ENCODE results near the gene SAMD15.
A peak's percentile ranks its signal among the peaks of the same experiment; 100 is the strongest.
"Not testable (repeated sequence)": the region's sequence is repeated elsewhere in the genome, so short reads cannot be mapped to it uniquely, and the experiment has no call there.

SAMD15 gene

DNA sequence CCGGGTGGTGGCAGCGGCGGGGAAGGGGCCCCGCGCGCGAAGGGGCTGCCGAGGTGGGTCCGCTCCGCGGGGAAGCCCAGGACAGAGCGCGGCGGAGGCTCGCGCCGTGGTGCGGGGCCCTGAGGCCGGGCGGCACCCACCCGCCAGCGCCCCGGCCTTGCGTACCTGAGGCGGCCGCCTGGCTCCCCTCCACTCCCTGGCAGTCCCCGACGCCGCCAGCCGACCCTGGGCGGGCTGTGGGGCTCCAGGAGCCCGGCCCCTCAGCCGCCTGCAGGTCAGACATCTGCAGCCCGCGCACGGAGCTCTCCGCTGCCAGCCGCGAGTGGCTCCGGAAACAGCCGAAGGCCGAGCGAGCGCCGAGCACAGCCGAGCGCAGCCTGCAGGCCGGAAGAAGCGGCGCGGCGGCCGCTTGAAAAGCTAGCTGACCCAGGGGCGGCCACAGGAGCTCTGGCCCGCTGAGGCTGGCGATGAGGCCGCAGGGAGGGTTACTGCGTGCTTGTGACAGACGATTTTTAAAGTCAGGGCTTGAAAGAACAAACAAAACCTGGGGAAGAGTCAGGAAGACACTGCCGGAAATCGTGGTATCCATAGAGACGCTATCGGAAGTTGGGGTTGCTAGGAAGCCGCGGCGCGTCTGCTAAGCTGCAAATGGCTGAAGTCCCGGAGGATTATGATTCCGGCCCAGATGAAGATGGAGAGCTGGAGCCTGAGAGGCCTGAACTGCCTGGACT is at the start of gene SAMD15, which contains the start of gene TMED8:
TSS of gene SAMD15 (plus strand) at position 609 of the 731 bp plus-strand sequence. CDS start at position 649, 40 bp downstream.
TSS of gene TMED8 (minus strand) at position 324 of the 731 bp plus-strand sequence. CDS start at position 283, 41 bp downstream.
- DNase-seq, result peak; percentile 87 to 90

DNA sequence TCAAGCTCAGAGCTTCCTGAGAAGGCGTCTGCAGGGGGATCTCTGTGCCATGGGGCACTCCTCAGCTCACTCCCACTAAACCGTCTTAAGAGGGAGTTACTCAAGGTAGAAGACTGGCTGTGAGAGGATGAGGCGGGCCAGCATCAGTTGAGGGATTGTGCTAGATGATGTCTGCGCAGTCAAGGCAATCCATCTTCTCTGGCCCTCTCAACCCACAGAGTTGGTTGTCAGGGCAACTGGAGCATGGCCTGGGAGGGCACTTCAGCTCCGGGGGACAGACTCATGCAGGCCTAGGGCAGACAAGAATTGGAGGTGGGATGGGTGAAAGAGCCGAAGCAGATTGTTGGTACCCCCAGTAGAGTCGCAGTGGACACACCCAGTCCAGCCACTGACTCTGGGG is 47.3 kb upstream of the SAMD15 start:
- no peak for DNase-seq

DNA sequence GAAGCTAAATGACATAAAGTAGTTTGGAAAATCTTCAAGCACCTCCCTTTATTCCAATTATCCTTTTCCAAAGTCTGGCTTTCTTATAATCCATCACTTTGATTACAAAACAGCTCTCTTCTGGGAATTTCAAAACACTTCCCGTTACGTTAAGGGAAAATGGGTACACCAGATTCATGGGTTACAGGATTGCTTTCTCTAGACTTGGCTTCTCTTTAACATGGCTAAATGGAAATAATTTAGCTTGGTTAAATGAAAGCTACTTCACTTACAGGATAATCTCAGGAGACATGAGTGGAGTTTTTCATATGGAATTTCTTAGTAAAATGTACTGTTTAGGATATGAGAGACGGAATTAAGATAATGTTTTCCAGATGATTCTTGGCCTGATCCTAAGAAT is 41.6 kb upstream of the SAMD15 start:
- DNase-seq, result no peak

DNA sequence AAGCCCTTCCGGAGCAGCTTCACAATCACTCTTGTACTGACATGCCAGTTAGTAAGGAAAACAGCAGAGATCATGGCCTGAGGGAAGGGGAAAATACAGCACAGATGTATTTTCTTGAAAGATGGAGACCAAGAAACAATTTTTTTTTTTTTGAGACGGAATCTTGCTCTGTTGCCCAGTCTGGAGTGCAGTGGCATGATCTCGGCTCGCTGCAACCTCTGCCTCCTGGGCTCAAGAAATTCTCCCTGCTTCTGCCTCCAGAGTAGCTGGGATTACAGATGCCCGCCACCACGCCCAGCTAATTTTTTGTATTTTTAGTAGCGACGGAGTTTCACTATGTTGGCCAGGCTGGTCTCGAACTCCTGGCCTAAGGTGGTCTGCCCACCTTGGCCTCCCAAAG is 39.9 kb upstream of the SAMD15 start:
- not testable (repeated sequence) for DNase-seq

DNA sequence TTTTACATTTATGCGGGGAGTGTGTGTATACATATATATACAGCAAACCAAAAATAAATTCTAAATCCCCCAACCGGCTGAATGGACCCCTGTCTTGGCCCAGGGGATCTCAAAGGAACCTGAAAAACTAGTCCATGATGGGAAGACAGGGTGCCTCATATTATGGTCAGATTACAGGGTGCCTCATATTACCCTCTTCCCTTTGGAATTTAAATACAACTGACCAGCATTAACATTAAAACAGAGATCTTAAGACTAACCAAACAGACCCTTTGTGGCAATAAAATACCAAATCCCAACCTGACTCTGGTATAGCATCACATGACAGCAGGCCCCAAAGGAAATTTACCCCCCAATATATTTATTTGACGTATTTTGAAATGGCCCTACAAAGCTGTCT is 39.3 kb upstream of the SAMD15 start:
- DNase-seq, result no peak

DNA sequence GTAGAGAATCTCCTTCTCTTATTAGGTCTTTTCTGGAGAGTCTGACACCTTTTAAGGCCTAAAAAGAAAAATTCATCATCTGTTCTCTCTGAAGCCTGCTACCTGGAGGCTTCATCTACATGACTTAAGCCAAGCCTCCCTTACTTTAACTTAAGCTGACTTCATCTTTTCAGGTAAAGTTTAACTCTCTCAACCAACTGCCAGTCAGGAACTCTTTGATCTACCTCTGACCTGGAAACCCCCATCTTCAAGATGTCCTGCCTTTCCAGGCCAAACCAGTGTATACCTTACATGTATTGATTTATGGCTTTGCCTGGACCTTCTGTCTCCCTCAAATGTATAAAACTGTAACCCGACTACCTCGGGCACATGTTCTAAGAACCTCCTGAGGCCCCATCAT is 38.9 kb upstream of the SAMD15 start:
- no peak for DNase-seq

DNA sequence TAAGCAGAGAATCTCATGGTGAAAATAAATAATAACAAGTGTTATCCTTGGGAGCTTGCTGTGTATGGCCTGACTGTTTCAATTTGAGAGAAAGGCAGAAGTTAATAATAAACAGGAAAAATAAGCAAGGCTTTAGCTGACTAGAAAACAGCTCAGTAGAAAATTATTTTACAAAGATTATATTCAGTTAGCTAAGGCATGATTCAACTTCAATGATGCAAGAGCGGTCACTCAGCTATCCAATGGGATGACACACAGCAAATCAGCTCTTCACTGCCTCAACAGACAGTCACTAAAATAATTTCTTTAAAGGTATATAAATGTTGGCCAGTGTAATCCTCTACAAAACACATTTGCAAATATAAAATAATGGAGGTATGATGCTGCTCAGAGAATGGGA is 37.8 kb upstream of the SAMD15 start:
- no peak for DNase-seq

DNA sequence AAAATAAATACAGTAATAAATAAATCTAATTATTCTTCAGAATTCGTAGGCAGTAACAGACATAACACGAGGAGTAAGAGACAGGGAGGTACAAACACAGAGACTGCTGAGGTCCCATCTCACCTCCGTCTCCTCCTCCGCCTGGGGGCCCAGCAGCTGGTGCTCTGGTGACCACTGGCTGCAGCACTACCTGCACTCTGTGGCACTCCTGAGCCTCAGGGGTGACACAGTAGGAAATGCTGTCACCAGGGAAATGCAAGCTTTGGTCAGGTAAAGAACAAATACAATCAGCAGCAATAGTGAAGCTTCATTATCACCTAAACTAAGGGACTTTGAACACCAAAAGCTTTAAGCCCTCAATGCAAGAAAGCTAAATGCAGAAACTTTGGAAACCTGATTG is 36.8 kb upstream of the SAMD15 start:
- DNase-seq, result no peak

DNA sequence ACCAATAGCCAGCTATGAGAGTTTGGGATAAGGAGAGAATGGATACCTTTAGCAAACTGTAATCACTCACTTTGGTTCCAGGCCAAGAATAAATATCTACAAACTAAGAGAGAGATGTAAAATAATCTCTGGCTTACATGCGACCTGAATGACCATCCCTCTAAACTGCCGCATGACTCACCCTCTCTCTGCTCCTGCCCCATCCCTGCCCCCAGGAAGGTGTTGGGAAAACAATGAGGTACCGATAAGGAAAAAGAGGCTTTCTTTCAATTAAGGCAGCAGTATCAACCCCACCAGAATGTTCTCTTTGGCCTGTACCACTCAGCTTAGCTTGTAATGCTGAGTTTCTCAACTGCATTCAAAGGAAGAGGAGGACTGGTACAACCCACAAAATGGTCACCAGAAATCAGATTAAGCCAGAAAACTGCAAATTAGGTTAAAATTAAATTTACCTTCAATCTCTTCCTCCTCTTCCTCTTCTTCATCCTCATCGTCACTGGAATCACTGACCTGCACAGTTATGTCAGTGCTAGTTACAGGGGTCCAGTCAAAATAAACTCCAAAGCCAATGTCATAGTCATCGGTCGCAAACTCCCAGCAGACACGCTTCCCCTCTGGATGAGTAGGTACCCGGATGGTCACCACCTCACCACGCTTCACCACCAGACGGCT is 34.3 kb upstream of the SAMD15 start:
- DNase-seq, result no peak

DNA sequence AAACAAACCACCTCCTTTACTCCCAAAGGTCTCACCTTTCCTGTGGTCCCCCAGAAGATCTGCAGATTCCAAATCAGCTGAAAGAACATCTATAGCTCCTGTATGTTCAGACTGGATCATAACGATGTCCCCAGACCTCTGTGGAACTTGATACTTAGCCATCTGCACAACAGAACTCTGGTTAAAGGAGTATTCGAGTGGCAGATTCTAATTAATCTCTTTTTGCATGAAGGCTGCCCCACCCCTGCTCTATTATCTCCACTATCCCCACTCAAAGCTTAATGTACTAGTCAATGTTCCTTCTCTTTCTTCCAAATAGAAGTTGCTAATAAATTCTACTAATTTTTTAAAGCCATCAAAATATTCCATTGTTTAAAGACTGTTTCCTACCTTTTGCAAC is 33.5 kb upstream of the SAMD15 start:
- DNase-seq, result peak; percentile 96 to 97

DNA sequence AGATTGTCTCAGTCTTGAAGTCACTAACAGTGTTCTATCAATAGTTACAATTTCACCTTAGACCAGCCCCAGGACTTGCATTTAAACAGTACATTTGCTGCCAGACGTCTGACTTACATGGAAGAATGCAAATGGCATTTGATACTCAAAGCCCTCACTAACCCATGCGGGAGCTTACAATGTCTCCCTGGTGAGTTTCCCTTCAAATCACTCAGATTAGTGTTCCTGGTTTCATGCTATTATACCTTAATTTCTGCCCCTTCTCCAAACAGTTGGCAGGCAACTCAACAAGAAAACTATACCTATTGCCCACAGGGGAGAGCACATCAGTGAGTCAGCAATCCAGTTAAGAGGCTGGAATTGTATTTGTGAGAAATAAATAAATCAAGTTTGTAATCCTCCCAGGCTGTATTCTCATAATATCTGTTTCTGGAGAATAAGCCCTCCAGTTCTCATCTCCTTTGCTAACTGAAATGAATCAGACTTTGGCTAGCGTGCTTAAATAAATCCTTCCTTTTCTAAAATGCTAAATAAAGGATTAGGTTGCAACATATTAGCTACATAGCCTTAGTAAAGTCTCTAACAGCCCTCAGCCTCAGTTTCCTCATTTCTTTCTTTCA is 32.7 kb upstream of the SAMD15 start:
- peak in 1 of 2 experiments; percentile 59 for DNase-seq

DNA sequence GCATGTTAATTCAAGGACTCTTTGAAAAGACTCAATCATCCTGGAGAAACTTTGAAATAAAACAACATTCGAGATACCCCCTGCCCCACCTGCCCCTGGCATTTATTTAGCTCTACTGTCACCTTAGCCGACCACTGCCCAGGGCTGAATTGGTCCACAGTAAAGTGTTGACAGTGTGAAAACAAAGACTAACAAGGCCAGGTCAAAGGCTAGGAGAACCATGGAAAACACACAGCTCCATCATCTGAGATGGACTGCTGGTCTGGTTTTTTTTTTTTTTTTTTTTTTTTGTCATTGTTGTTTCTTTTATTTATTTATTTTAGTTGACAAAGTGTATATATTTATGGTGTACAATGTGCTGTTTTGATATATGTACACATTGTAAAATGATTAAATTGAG is 30.7 kb upstream of the SAMD15 start:
- no peak for DNase-seq

DNA sequence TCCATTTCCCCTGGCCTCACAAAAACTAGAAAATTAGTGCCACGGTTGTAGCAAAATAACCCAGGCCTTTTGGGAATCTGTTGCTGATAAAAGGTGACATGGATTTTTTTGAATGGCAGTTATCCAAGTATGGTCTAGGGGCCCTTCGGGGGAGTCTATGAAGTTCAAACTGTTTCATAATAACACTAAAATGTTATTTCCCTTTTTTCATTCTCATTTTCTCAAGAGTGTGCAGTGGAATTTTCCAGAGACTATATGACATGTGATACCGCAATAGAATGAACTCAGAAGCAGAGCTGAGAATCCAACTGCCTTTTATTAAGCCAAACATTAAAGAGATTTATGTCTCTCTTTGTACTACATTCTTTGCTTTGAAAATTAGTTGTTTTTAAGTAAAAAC is 29.4 kb upstream of the SAMD15 start:
- no peak for DNase-seq

DNA sequence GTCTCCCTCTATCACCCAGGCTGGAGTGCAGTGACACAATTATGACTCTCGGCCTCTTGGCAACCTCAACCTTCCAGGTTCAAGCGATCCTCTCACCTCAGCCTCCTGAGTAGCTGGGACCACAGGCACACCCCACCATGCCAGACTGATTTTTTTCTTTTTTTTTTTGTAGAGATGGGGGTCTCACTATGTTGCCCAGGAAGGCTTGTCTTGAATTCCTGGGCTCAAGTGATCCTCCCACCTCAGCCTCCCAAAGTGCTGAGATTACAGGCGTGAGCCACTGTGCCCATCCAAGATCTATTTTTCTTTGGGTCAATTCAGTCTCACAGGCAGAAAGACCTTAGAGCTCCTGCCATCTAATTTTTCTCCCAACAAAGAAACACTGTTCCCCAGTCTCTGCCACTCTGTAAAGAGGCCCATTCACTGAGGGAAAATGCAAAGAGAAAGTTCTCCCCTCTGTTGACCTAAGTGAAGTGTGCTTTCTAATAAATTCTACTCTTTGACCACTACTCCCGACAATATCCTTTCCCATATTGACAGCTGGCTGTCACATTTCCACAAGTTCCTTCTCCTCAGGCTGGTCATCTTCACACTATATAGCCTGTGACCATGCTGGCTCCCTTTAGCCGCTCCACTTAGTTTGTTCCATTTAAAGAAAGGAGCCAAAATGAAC is 23.6 kb upstream of the SAMD15 start:
- DNase-seq, result no peak

DNA sequence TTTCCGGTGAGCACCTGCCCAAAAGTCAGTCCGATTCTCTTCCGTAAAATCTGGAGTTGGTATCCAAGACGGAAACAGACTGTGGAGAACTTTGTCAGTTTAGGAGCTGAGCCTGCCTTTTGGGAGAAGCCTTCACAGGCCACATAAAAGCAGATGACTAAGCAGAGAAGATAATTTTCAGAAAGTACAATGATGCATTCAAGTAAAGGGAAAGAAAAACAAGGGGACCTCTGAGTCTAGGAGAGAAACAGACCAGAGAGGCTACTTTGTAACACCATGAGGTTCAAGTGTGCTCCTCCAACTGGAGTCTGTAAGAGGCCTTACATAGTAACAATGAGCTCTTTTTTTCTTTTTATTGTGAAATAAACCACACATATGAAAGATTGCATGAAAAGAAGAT is 21.4 kb upstream of the SAMD15 start:
- no peak for DNase-seq

DNA sequence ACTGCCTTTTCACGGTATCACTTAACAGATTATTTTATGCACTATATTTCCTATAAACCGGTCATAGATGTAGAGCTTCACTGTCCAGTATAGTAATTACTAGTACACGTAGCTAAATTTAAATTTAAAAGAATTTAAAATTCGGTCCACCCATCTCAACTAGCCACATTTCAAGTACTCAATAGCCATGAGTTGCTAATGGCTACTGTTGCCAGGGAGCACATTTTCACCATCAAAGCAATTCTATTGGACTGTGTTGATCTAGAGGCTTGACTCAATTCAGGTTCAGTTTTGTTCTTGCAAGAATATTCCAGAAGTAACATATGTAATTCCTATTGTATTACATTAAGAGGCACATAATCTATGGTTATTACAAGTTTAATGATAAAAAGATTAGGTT is 20.3 kb upstream of the SAMD15 start:
- no peak for DNase-seq

DNA sequence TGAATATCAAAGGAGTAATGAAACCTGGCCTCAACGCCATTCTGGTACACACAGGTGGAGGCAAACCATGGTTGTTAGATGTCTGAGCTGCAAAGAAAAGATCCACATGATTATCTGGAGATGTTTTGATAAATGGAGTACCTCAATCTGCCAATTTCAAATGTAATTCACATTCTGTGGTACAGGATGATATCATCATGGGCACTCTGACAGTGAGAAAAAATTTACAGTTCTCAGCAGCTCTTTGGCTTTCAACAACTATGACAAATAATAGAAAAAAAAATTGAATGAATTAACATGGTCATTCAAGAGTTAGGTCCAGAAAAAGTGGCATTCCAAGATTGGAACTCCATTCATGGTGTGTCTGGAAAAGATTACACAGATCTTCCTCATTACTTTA is 17.6 kb upstream of the SAMD15 start:
- no peak for DNase-seq

DNA sequence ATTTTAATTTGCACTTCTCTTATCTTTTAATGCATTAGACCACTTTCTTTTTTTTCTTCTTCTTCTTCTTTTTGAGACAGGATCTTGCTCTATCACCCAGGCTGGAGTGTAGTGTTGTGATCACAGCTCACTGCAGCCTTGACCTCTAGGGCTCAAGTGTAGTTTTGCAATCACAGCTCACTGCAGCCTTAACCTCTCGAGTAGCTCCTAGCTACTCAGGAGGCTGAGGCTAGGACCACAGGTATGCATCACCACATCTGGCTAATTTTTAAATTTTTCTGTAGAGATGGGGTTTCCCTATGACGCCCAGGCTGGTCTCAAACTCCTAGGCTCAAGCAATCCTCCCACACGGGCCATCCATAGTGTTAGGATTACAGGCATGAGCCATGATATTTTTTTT is 13.0 kb upstream of the SAMD15 start:
- DNase-seq, result no peak

DNA sequence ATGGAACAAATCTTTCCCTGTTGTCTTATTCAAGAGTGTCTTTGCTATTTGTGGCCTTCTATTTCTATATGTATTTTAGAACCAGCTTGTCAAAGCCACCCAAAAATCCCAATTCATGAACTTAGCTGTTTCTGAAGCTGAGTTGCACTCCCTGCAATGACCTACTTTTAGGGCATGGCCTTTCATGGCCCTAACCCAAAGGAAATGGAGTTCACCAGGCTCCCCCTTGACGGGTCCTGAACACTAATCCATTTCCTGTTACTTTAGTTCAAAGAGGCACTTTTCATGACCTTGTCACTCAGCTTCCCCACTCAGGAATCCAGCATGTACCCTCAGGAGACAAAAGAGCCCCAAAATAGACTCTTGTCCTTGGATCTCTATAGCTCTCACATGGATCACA is 7.9 kb upstream of the SAMD15 start:
- no peak for DNase-seq

DNA sequence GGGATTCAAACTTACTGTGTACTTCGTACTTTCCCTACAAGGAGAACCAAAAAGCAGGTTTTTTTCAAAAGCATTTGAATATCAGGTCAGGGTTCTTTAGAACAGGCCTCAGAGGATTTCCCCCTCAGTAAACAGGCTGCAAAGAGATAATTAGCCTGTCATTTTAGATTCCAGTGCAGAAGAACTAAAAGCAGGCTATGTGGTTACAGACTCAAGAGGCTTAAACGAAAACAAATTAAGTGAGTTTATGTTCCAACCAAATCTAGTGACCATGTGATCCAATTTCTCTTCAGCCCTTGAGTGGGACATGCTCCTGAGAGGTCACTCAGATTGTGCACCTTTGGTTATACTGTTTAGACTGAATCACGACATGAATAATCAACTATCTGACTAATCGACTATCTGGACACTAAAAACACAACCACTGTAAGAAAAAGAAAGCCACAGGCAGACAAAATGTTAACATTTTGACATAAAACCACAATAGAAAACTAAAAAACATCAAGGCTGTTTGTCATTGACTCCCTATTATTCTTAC is 4.8 kb upstream of the SAMD15 start:
- no peak for DNase-seq

DNA sequence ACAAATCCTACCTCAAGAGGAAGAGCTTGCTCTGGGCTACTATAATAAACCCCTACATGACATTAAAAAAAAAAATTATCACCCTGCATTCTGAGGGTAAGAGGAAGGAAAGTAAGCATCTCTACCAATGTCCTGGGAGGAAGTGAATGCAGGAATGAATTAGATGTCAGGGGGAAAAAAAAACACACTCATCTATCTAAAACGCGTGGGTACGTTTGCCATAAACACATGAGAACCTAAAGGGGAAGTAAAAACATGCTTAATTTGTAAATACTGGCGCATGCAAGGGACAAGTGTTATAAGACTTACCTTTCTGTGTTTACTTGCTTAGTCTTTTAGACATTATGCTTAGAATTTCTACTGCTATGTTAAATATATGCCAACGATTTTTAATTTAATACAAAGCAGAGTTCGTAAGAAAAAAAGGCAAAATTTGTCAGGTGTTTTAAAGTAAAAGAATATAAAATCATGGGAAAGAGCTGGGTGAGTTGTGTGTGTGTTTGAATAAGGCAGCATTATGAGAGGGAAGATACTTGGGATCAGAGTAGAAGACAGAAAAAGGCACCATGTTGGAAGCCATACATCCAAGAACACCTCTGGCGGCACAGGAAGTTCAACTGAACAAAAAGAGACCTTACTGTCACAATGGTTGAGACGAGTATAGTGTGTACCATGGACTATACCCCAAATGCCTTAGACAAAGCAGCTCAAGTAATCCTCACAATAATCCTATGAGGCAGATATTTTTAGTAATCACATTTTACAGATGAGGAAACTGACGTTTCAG is 1.8 kb upstream of the SAMD15 start:
- no peak for DNase-seq
